T-helper 22 cell (primary cell): ENCODE measurements around the gene GNS.
A peak's percentile ranks its signal among the peaks of the same experiment; 100 is the strongest.

Experiments
- DNase-seq: peaks from one replicate; pipeline ENCODE4 v3.0.0-alpha.2; 2020; ENCODE audit warnings: low read depth

GNS gene

DNA sequence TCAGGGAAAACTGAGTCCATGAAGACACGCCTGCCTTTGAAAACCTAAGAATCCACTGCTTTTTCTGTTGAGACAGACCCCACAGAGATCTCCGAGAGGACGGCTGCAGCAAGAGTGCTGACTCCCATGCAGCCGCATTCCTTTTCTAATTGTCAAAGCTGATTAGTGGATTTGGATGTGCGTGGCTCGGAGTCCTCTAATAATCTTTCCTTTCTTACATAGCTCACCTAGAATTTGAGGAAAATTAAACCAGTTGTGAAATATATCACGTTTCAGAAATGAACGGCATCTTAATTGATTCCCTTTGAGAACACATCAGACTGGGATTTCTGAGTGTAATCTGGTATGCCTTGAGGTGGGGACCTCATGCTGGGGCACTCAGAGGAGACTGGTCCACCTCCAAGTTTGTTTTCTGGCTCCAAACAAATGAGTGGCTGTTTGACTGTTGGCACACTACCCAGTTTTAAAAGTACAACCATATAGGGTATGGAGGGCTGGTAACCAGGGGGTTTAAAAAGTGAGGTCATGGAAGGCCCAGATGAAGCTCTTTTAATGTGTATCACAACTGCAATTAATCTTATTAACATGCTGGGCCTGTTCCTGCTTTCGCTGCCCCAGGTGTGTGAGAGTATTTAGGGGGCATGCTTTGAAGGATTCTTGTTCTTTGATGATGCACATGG lies 85.6 kb downstream of the GNS start:
- no peak for DNase-seq

DNA sequence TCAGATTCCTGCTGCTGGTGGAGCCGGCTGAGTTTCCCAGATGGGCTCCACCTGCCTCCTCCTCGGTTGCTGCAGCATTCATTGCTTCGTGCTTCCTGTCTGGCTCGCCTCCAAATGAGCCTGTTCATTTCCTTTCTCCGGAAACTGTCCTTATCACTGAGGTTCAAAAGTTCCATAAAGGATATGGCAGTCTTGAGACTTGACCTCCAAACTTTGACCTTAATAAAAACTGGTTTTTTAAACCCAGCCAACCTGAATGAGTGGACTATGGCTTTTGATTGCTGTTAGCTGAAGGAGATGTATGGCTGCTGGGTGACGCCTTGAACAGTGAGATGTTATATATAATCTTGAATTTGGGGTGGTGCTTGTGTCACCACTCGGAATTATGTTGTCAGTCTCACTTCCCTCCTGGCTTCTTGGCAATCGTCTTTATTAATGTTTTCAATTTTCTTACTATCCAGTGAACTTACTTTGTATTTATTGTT lies 86.2 kb downstream of the GNS start:
- peak; percentile 37 for DNase-seq

DNA sequence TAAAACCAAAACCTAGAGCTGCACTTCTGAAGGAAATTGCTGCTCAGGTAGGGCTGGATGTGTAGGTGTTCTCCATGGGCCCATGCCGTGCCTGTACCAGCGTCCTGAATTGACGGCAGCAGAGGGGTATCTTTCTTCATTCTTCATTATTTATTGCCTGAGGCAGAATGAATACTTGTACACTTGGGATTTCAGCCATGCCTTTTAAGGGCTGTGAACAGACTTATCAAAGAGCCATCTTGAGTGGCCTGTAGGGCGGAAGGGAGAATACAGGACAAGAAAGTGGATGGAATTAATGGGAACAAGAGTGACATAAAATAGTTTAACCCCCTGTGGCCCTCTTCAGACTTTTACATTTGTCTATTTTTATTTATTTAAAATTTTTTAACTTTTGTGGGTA lies 87.5 kb downstream of the GNS start:
- no peak for DNase-seq

DNA sequence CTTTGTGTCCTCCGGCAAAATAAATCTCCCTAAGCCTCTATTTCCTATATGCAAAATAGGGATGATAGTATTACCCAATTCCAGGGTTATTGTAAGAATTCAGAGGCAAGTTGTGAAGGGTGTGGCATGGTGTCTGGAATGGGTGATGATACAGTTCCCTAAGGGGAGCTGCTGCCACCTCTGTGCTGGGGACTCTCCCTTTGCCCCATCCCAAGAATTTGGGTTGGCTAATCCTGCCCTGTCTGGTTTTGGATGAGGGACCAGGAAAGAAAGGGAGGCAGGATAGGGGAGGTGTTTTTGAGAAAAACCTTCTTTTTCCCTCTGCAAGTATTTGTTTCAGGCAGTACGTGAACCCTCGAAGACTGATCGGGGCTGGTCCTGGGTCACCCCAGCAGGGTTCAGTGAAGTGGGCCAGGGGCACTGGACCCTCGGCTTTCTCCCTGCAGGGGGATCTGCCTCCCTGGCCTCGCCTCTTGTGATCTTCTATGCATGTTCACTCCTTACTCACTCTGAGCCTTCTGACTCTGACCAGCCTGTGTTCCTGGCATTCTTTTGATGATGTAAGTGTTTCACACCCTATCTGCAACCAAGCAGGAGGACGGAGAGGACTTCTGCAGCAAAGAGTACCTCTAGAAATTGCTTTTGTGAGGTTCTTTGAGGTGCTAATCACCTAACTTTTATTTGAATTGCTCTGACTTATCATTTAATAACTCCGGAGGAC lies 88.1 kb downstream of the GNS start:
- no peak for DNase-seq

DNA sequence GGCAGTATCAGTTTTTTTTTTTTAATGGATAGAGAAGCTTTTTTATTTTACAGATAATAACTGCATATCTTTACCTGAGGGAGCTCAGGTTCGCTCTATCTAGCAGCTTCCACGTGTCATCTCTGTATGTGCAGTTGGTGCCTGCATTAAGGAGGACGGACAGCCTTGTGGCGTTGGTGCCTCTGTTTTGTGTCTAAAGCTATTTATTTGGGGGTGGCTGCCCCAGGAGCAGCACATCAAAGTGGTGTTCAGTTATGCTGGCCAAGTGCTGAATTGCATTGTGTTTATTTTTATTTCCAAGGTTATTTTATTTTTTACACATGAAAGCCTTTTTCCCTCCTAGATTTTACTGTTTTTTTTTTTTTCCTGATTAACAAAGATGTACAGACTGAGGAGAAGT lies 89.2 kb downstream of the GNS start:
- DNase-seq: no peak

DNA sequence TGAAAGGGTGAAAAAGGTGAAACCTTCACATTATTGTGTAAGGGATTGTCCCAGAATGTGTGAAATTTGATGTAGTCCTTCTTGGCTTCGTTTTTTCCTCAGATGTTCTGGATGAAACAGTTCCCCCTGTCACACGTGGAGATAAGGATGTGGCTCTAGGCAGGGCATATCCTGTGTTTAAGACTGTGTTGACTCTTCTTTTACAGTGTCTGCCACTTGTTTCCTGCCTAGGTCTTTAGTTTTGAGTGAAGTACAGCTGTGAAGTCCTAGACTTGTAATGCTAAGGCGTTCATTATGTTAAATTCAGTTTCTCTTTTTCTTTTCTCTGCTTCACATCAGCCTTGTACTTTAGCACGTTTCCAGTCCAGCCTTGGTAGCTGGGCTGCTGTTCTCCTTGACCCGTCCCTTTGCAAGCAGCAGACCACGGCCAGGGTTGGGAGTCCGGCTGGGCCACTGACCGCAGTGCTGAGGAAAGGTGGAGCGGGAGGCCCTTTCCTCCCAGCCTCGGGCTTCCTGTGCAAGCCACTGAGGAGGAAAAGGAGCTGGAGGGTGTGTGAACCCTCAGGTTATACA lies 89.8 kb downstream of the GNS start:
- DNase-seq: peak; percentile 60

DNA sequence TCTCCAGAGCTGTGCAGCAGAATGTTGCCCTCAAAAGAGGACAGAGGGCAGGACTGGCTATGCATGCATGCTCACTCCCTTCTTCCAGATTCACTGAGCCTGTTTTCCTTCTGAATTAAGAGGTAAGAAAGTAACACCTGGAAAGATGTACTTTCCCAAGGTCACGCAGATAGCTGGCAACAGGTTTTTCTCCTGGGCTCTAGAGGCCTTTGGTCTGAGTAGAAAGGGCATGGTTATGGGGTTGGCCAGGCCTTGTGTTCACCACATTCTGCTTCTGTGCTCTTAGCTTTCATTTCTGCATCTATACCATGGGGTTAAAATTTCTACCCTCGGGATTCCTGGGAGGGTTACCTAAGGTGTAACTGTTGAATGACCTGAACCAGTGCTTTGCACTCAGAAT lies 91.4 kb downstream of the GNS start:
- no peak for DNase-seq

DNA sequence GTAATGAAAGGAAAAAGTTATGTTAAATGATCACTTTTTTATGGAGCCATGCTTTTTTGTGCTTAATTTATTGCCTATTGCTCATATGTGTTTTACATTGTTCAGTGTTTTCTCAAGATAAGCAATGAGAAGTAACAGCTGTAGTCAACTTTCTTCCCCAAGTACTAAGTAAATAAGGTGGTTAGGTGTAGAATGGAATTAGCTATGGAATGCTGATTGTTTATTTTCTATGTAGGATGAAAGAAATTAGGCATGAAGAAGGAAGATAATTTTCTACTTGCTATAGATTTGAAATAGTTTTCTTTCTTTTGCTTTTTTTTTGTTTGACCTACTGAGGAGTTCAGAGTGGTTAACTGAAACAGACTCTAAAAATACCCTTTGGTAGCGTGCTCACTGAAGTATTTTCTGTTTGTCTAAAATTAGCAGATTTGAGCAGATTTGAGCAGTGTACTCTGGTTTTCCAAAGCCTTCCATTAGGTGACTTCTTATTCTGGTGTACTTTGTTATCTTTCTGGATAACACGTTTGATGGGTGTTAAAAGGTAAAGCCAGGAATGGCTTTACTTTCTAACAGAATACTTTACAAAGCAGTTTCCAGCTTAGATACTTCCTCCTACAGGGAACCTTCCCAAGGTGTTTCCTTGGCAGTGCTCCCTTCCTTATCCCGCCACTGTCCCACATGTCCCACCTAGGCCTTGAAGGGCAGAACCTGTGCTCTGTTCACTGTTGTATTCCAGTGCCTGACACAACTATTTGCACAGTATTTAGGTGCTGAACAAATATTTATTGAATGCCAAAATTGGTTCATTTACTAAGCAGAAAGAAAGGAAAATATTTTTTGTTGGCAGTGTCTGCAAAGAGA lies 92.9 kb downstream of the GNS start:
- no peak for DNase-seq

DNA sequence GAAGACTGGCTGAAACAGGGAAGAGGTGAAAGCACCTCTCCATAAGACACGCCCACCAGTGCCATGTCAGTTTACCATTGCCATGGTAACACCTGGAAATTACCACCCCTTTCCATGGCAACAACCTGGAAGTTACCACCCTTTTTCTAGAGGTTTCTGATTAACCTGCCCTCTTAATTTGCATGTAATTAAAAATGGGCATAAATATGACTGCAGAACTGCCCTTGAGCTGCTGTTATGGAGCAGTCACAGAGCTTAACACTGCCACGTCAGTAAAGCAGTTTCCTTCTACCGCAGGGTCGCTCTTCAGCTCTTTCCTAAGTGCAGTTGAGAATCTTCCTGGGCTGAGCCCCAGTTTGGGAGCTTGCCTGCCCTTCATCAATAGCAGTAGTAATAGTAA lies 93.7 kb downstream of the GNS start:
- DNase-seq: peak; percentile 72
